Erythroblast (primary cell): ENCODE results near the gene TMA7.

Source experiments
- GATA1 ChIP-seq: IDR thresholded peaks from 2 replicates; pipeline ENCODE4 v1.6.1; 2011; ENCODE audit warnings: low read depth, mild to moderate bottlenecking, control low read depth, low read length, moderate library complexity
- POLR2A ChIP-seq: IDR thresholded peaks from 2 replicates; pipeline ENCODE4 v1.6.1; 2011; ENCODE audit warnings: mild to moderate bottlenecking, low read length

GRCh38 chr3:48419149-48419548 is 20.9 kb upstream of the TMA7 start:
- no peak for TF ChIP-seq POLR2A
- no peak for TF ChIP-seq GATA1
